ENCODE results near the gene TAAR6.
"Not testable (repeated sequence)": the region's sequence is repeated elsewhere in the genome, so short reads cannot be mapped to it uniquely, and the experiment has no call there.

Gene TAAR6

GRCh38 chr6:132589454-132589853 lies 19.3 kb downstream of the TAAR6 start, which contains the start of gene TAAR5:
TSS of gene TAAR5 (minus strand) at chr6:132589741. CDS start at chr6:132589686, 55 bp downstream.
- DNase-seq (ENCODE audit: low read depth in 2 of 2): no peak

GRCh38 chr6:132590362-132590761 lies 20.2 kb downstream of the TAAR6 start:
- DNase-seq (ENCODE audit: low read depth in 2 of 2): no peak

GRCh38 chr6:132592855-132593254 lies 22.7 kb downstream of the TAAR6 start:
- no peak for DNase-seq (ENCODE audit: low read depth in 2 of 2)

- DNase-seq (ENCODE audit: low read depth in 2 of 2): no peak
Observed at GRCh38 chr6:132596201-132596600, 26.1 kb downstream of the TAAR6 start.

GRCh38 chr6:132598473-132598872 lies 28.4 kb downstream of the TAAR6 start:
- no peak for DNase-seq (ENCODE audit: low read depth in 2 of 2)

DNA sequence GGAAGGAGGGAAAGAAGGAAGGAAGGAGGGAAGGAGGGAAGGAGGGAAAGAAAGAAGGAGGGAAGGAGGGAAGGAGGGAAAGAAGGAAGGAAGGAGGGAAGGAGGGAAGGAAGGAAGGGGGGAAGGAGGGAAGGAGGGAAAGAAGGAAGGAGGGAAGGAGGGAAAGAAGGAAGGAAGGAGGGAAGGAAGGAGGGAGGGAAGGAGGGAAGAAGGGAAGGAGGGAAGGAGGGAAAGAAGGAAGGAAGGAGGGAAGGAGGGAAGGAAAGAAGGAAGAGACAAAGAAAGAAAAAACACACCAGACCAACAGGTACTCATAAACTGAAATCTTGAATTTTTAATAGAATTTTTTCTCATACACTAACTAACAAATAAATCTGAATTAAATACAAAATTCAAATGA lies 30.8 kb downstream of the TAAR6 start:
- not testable (repeated sequence) for DNase-seq (ENCODE audit: low read depth in 2 of 2)

DNA sequence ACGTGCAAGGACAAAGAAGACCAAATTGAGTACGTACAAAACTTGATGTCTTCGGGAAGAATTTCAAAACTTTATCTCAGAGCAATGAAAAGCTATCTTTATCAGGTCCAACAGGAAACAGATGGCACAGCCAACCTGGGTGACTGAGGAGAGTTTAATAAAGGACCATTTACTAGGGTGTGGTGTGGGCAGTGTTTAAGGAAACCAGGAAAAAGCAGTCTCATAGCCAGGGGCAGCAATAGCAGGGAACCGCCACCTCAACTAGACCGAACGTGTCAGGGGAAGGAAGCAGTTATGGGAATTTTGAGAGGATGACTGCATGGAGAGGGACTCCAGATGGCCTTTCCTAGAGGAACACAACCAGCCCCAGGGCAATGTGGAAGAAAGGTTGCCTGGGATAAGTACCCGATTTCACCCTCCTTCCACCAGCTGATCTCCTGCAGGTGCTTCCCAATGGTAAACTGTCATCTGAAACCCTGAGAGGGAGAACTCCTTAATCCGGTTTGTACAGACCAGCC lies 34.6 kb downstream of the TAAR6 start:
- no peak for DNase-seq (ENCODE audit: low read depth in 2 of 2)

- DNase-seq (ENCODE audit: low read depth in 2 of 2): no peak
Observed at GRCh38 chr6:132607544-132608233, 37.6 kb downstream of the TAAR6 start.

- DNase-seq (ENCODE audit: low read depth in 2 of 2): no peak
Observed at GRCh38 chr6:132611616-132612015, 41.5 kb downstream of the TAAR6 start.

GRCh38 chr6:132612449-132613108 lies 42.5 kb downstream of the TAAR6 start:
- DNase-seq (ENCODE audit: low read depth in 2 of 2): no peak

- no peak for DNase-seq (ENCODE audit: low read depth in 2 of 2)
Observed at GRCh38 chr6:132614554-132614953, 44.4 kb downstream of the TAAR6 start.

- DNase-seq (ENCODE audit: low read depth in 2 of 2): no peak
Observed at GRCh38 chr6:132616677-132617076, 46.6 kb downstream of the TAAR6 start.
